Measurements from ENCODE around the gene PARD6B. TPM values are rescaled to one million over a fixed set of nuclear protein-coding genes. Genes with fewer than 3 reads are reported as not detected.

The PARD6B gene
- total RNA-seq, 1 donor from 2014 or later, result 43.2 TPM

DNA sequence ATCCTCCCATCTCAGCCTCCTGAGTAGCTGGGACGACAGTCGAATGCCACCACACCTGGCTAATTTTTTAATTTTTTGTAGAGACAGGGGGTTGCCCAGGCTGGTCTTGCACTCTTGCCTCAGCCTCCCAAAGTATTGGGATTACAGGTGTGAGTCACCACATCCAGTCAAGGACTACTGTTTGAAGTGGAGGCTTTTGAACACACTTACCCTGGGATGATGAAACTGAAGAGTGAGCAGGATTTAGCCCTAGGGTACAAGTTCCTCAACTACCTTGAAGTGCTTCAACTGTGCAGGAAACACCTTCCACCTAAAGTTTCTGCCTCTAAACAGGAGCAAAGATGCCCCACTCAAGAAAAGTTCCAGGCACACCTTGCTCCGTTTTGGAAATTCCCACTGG is 15.7 kb upstream of the PARD6B start:
- H3K27me3 ChIP-seq, result peaks cover 7% of the 10 kb centered on the region
- no peaks in the 10 kb centered on the region for H3K4me1 ChIP-seq
- H3K9me3 ChIP-seq, result no peaks in the 10 kb centered on the region
- TF ChIP-seq, protein P1, sequence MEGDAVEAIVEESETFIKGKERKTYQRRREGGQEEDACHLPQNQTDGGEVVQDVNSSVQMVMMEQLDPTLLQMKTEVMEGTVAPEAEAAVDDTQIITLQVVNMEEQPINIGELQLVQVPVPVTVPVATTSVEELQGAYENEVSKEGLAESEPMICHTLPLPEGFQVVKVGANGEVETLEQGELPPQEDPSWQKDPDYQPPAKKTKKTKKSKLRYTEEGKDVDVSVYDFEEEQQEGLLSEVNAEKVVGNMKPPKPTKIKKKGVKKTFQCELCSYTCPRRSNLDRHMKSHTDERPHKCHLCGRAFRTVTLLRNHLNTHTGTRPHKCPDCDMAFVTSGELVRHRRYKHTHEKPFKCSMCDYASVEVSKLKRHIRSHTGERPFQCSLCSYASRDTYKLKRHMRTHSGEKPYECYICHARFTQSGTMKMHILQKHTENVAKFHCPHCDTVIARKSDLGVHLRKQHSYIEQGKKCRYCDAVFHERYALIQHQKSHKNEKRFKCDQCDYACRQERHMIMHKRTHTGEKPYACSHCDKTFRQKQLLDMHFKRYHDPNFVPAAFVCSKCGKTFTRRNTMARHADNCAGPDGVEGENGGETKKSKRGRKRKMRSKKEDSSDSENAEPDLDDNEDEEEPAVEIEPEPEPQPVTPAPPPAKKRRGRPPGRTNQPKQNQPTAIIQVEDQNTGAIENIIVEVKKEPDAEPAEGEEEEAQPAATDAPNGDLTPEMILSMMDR (IDR thresholded peaks at IDR 0.05), result no peak
- intact Hi-C loops (cut with DNase I), result no loop called here
- no peak overlapping the region for H3K27ac ChIP-seq
- H3K36me3 ChIP-seq, result no peaks in the 10 kb centered on the region
- no peak for DNase-seq
- ATAC-seq, result peak; percentile 78
- H3K4me3 ChIP-seq, result no peak overlapping the region

DNA sequence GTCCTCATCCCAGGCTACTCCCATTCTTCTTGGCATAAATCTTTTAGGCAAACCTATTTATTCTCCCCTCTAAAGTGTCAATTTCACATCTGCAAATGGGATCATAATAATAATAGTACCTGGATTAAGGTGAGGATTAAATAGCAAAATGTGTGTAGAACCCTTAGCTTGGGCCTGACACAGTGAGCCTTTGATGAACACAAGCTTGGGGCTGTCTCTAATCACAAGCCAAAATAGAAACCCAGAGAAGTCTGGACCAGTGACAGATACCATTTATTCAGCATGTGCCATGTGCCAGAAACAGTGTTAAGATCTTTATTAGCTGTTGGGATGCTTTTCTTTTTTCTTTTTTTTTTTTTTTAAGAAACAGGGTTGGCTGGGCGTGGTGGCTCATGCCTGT is 14.9 kb upstream of the PARD6B start:
- intact Hi-C loops (cut with DNase I), result no loop called here
- no peak for DNase-seq
- ATAC-seq, result no peak

DNA sequence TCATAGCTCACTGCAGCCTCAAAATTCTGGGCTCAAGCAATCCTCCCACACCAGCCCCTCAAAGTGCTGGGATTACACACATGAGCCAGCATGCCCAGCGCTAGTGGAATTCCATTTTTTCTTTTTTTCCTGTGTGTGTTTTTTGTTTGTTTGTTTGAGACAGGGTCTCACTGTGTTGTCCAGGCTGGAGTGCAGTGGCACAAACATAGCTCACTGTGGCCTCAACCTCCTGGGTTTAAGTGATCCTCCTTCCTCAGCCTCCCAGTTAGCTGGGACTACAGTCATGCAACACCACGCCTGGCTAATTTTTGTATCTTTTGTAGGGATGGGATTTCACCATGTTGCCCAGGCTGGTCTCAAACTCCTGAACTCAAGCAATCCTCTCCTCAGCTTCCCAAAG is 14.1 kb upstream of the PARD6B start:
- H3K4me3 ChIP-seq, result no peak overlapping the region
- DNase-seq (no peak), ATAC-seq (no peak)
- peaks cover 7% of the 10 kb centered on the region for H3K27me3 ChIP-seq
- no peaks in the 10 kb centered on the region for H3K4me1 ChIP-seq
- no peak overlapping the region for H3K27ac ChIP-seq
- intact Hi-C loops (cut with DNase I), result no loop called here
- TF ChIP-seq, protein P1 (IDR thresholded peaks at IDR 0.05), result no peak
- H3K9me3 ChIP-seq, result no peaks in the 10 kb centered on the region
- no peaks in the 10 kb centered on the region for H3K36me3 ChIP-seq

More for the DNA sequence above, 14.9 kb upstream of the PARD6B start:
- H3K36me3 ChIP-seq, result no peaks in the 10 kb centered on the region
- no peak overlapping the region for H3K27ac ChIP-seq
- no peak overlapping the region for H3K4me3 ChIP-seq
- TF ChIP-seq, protein P1 (IDR thresholded peaks at IDR 0.05), result no peak
- H3K9me3 ChIP-seq, result no peaks in the 10 kb centered on the region
- H3K27me3 ChIP-seq, result peaks cover 7% of the 10 kb centered on the region
- H3K4me1 ChIP-seq, result no peaks in the 10 kb centered on the region

DNA sequence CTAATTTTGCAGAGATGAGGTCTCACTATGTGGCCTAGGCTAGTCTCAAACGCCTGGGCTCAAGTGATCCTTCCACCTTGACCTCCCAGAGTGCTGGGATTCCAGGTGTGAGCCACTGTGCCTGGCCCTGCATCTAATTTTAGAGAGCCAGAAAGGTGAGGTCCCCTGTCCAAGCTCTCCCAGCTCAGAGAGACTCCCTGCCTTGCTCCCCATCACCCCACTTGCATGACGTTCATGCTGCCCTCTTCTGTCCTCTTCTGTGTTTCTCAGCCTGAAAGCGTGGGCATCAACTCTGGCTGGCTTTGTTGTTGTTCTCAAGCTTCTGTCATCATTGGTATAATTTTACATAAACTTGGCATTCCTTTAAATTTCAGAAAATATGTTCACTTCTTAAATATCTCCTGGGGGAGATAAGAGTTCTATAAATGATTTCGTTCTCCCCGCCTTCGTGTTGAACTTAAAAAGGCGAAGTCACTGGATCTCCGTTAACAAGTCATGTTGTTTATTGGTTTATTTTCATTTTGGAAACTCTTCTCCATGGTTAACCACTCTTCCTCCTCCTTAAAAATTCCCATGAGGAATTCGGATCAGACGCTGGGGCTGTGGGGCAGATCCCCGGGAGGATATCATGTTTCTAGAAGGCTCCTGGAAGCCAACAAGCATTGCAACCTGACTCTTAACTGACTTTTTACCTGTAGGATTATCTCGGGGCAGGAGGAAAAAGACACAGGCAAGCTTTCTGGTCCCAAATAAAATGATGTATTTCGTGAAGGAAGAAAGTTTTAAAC is 13.2 kb upstream of the PARD6B start:
- Histone ChIP-seq H3K4me1 (no peaks in the 10 kb centered on the region), H3K9me3 (no peaks in the 10 kb centered on the region), H3K36me3 (no peaks in the 10 kb centered on the region), H3K4me3 (no peak overlapping the region), H3K27ac (no peak overlapping the region), H3K27me3 (peaks cover 7% of the 10 kb centered on the region)
- intact Hi-C loops (cut with DNase I), result no loop called here
- TF ChIP-seq, protein P1 (IDR thresholded peaks at IDR 0.05), result no peak
- ATAC-seq (no peak), DNase-seq (no peak)

DNA sequence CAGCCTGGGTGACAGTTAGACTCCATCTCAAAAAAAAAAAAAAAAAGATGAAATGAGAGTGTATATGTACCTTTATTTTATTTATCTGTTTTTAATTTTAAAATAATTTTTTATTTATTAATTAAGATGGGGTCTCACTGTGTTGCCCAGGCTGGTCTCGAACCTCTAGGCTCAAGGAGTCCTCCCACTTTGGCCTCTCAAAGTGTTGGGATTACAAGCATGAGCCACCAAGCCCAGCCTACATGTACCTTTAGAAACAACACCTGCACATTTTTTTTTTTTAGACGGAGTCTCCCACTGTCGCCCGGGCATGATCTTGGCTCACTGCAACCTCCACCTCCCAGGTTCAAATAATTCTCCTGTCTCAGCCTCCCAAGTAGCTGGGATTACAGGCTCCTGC is 12.1 kb upstream of the PARD6B start:
- H3K4me1 ChIP-seq, result no peaks in the 10 kb centered on the region
- H3K36me3 ChIP-seq, result no peaks in the 10 kb centered on the region
- H3K27me3 ChIP-seq, result peaks cover 7% of the 10 kb centered on the region
- ATAC-seq (no peak), DNase-seq (no peak)
- no peak overlapping the region for H3K27ac ChIP-seq
- no peaks in the 10 kb centered on the region for H3K9me3 ChIP-seq
- TF ChIP-seq, protein P1 (IDR thresholded peaks at IDR 0.05), result no peak
- no peak overlapping the region for H3K4me3 ChIP-seq
- intact Hi-C loops (cut with DNase I), result no loop called here
